CD4-positive, alpha-beta T cell treated with Interleukin-2 at 100 ng/mL for 4 hours (primary cell): Measurements from ENCODE around the gene IRAK3.
"Not testable (repeated sequence)": the region's sequence is repeated elsewhere in the genome, so short reads cannot be mapped to it uniquely, and the experiment has no call there.

Experiments used
- DNase-seq: peaks from one replicate; pipeline ENCODE4 v3.0.0-alpha.2; 2020; ENCODE audit warnings: low spot score

Gene IRAK3

DNA sequence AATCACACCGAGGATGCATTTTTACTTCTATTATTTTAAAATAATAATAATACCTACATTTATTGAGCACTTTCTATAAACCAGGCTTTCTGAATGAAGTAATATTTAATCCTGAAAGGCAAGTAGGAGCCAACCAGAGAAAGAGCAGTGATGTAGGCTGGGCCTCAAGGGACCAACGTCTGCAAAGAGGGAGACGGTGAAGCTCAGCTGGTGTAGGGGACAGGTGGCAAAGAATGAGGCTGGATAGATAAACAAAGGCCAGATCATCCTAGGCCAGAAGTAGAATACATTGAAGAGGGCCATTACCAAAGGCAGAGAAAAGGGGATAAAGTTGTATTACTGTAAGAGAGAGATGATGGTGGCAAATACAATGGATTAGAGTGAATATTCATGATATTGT is 18.4 kb upstream of the IRAK3 start:
- no peak for DNase-seq

- not testable (repeated sequence) for DNase-seq
These were observed 14.4 kb upstream of the IRAK3 start for GRCh38 chr12:66174391-66175325.

DNA sequence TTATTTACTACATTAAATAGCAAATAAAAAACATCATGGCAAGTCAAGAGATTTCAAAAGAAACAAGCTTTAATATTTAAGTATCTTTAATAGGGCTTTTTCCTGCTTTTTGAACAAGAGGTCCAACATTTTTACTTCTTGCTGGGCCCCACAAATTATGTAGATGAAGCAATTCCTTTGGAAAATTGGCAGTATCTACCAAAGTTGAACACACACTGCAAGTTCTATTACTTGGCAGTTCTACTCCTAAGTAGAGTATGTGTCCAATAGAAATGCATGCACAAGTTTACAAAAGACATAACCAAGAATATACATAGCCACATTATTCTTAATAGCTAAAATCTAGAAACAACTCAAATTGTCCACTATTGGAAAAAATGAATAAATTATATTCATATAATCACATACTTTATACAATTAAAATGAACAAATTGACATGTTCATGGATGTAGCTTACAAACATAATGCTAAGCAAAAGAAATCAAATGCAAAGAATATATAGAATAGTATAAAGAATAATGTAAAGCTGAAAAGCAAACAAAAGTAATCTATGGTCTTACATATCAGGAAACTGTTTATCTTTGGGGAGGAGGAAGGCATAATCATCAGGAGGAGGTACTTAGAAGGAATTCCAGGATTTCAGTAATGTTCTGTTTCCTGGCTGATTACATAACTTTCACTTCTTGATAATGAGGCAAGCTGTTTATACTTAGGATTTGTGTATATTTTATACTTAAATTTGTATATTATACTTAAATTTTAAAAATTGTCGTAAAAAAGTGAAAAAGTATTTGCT is 12.7 kb upstream of the IRAK3 start:
- no peak for DNase-seq

DNA sequence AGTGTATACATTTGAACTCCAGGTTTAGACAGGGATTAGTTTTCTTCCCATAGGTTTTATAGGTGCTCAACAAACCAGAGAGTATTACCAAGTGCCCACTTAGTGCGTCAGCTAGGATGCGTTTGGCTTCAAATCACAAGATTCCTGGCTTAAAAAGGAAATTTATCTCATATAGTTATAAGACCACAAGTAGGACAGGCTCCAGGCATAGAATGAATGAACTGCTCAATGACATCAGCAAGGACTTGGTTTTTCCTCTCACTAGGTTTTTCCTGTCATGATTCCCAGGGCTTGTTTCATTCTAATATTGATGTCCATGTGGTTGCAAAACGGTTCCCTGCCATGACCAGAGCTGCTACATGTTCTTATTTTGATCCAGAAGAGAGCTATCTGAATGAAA is 6.1 kb upstream of the IRAK3 start:
- DNase-seq: no peak

DNA sequence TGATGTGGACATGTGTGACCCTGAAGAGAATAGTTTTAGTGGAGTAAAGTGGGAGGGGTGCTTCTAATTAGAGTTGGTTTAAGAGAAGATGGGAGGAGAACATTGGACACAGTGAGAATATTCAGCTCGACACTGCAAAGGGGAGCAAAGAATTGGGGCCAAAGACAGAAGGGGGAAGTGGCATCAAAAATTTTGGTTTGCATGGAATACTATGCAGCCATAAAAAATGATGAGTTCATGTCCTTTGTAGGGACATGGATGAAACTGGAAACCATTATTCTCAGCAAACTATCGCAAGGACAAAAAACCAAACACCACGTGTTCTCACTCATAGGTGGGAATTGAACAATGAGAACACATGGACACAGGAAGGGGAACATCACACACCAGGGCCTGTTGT is 4.2 kb upstream of the IRAK3 start:
- not testable (repeated sequence) for DNase-seq

- DNase-seq: no peak
These were observed 2.0 kb upstream of the IRAK3 start for GRCh38 chr12:66187036-66187435.

- DNase-seq: no peak
These were observed 1.2 kb upstream of the IRAK3 start for GRCh38 chr12:66187821-66188220.

GRCh38 chr12:66189486-66189843 is 451 bp downstream of the IRAK3 start:
- DNase-seq: no peak

DNA sequence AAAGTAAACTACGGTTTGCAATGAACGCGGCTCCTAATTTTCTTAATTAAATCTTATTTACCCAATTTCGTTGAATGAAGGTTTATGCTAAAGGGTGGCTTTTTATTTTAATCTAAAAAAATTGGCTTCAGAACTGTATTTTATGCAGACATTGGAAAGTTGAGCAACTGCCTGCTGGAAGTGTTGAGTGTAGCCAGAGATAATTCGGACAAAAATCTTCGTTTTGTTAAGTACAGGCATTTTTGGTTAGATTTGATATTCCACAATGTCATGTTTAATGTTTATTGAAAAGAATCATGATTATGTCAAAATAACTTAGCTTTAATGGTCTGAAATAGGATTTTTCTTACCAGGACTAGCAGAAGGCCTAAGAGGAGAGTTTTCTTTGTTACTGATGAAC is 875 bp downstream of the IRAK3 start:
- DNase-seq: no peak

- DNase-seq: no peak
These were observed 1.7 kb downstream of the IRAK3 start for GRCh38 chr12:66190519-66191370.

- no peak for DNase-seq
These were observed 2.6 kb downstream of the IRAK3 start for GRCh38 chr12:66191547-66192126.

- DNase-seq: no peak
These were observed 5.1 kb downstream of the IRAK3 start for GRCh38 chr12:66194122-66194521.

- DNase-seq: no peak
These were observed 6.2 kb downstream of the IRAK3 start for GRCh38 chr12:66195242-66195641.

DNA sequence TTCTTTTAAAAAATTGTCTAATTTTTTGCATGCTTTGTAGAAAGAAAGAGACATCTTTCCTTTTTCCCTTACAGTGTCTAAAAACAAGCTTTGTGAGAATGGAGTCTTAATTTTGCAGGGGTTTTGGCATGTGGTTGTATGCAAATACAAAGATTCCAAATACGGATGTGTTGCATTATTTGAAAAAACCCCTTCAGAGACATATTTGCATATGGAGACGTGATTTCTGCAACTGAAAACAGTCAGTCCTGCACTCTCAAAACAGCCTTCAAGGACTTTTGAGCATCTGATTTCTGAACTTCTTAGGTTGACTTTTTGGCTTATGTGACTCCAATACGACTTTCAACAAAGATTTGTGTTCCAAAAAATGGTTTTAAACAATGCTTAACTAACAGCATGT is 7.8 kb downstream of the IRAK3 start:
- DNase-seq: no peak

DNA sequence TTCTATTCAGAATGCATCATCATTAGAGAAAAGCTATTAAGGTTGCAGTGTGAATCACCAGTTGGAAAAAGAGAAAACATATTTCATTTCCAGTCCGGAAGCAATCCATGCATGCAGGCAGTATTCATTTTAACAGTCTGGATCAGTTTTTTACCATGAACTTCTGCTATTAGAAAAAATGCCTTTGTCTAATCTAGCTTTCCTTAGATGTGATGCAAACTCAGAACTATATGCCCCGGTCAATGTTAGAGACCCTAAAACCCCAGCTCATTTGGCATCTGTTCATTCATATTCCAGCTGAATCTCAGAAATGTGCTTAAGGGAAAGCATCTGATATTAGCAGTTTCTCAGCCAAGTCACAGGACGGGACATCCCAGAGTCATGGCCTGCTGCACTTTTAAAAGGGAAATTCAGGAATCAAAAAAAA is 8.5 kb downstream of the IRAK3 start:
- no peak for DNase-seq

DNA sequence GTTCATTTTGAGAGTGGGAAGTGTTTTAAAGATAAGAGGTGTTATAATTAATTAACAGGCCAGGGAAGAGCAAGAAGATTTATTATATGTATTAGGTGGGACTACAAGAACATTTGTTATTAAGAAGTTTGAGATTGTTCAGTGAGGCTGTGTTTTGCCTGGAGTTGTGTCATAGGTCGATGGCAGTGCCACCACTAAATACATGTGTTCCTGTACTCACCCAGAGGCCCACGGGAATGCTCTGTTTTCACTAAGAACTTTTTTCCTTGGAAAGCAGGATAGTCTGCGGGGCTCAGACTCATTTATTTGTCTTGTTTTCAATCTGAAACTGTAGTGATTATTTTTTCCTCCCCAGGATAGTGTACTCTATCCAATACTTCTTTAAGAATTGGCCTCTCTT is 10.1 kb downstream of the IRAK3 start:
- no peak for DNase-seq

GRCh38 chr12:66199831-66200509 is 11.0 kb downstream of the IRAK3 start:
- DNase-seq: no peak

GRCh38 chr12:66203820-66204219 is 14.8 kb downstream of the IRAK3 start:
- DNase-seq: peak; percentile 14

GRCh38 chr12:66206141-66206540 is 17.1 kb downstream of the IRAK3 start:
- no peak for DNase-seq

DNA sequence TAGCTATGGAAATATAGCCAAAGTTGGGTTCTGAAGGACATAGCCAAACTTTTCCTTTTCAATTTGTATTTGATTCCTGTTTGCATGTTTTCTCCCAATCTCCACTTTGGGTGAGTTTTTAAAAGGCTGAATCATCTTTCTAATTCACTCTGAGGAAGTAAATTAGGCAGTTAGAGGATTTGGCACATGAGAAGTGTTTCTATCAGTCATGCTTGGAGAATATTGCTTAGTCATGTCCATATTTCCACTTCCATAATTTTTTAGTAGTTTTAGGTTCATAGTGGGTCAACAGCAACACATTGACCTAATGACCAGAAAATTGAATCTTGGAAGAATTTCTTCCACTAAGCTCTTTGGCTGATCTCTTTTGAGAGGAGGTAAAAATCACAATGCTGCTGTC is 21.8 kb downstream of the IRAK3 start:
- DNase-seq: no peak

GRCh38 chr12:66211573-66211972 is 22.6 kb downstream of the IRAK3 start:
- not testable (repeated sequence) for DNase-seq
